AG08396 (cell line): ENCODE measurements around the gene CCL17.
"Not testable (repeated sequence)": the region's sequence is repeated elsewhere in the genome, so short reads cannot be mapped to it uniquely, and the experiment has no call there.

Source experiments
- DNase-seq: peaks from one replicate; pipeline ENCODE4 v3.0.0; 2012; ENCODE audit warnings: low spot score, mixed read lengths

CCL17 gene

DNA sequence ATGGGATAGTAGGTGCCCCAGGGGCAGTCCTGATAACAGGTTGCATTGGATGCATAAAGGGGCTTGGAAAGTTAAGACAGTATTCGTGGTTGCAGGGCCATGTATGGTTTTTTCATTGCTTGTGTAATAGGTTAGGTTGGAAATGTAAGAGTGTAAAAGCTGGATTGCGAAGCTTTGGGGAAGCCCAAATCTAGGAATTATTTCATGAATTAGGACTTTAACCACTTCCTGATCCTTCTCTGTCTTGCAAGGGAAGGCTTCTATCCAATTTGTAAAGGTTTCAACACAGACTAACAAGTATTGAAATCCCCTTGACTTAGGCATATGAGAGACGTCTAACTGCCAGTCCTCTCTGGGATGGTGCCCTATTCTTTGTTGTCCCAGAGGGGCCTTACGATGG, 7.8 kb upstream of the CCL17 start:
- no peak for DNase-seq

DNA sequence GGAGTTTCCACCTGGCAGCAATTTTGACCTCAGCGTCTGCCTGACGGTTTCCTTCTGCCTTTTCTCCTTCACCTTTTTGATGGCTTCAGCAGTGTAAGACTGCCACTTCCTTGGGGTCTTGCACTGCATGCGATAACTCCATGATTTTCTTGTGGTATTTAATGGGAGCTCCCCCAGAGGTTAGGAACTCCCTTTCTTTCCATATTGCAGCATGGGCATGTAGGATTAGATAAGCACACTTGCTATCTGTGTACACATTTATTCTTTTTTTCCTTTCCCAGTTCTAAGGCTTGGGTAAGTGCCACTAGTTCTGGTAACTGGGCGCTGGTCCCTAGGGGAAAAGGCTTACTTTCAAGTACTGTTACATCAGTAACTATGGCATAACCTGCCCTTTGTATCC, 7.1 kb upstream of the CCL17 start:
- DNase-seq, result not testable (repeated sequence)

DNA sequence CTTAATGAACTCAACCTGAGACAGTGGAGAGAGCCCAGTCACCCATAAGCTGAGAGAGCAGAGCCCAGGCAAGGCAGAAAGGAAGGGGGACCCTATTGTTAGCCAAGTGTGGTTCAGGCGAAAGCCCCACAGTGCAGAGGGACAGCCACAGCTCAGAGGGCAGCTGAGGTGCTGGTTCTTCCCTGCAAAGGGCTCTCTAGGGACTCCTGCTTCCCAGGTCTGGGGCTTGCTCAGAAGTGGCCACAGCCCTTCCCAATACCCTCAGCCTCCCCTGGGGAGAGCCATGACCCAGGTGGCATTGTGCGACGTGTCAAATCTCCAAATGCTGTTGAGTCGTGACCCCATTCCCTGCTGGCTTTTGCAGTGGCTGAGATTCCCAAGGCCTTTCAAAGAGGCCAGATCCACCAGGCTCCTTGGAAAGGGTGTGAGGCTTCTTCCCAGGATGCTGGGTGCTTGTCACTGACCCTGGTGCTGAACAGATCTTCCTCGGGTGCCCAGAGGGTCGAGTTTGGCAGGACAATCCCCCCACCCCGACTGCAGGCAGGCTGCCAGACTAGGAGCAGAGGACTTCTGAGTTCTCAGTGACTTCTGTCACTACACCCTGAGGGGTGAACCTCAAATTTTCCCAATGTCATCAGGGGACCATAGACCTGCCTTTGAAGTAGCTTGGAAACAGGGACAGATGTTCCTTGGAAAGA, 2.5 kb upstream of the CCL17 start:
- DNase-seq, result no peak

DNA sequence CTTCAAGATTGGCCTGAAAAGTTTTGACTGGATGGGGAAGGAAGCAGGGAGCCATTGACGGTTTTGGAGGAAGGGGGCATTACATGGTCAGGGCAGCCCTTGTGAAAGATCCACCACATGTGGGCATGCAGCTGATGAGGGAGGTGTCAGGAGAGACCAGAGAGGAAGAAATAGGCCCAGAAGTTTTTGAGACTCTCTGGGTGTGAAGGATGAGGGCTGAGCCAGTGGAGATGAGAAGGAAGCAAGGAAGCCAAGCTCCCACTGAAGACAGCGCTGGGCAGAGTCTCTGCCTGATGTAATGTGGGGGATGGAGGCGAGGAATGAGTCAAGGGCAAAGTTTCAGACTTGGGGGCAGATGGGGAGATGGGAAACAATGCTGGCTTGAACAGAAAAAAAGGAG, 530 bp downstream of the CCL17 start:
- DNase-seq, result no peak

DNA sequence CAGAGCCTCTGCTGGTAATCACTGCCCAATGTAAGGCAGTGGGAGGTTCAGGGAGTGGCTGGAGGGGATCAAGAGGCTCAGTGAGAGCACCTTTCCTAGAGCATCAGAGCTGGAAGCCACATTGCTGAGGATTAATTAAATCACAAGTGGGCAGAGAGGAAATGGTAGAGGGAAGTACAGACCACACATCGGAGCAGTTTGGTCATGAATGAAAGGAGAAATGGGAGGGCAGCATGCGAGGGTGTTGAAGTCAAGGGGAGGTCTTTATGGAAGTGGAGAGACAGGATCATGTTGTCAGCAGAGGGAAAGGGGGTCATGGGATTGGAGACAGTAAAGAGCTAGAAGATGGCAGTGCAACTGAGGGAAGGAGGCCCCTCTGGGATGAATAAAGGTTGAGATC, 2.3 kb downstream of the CCL17 start:
- no peak for DNase-seq

DNA sequence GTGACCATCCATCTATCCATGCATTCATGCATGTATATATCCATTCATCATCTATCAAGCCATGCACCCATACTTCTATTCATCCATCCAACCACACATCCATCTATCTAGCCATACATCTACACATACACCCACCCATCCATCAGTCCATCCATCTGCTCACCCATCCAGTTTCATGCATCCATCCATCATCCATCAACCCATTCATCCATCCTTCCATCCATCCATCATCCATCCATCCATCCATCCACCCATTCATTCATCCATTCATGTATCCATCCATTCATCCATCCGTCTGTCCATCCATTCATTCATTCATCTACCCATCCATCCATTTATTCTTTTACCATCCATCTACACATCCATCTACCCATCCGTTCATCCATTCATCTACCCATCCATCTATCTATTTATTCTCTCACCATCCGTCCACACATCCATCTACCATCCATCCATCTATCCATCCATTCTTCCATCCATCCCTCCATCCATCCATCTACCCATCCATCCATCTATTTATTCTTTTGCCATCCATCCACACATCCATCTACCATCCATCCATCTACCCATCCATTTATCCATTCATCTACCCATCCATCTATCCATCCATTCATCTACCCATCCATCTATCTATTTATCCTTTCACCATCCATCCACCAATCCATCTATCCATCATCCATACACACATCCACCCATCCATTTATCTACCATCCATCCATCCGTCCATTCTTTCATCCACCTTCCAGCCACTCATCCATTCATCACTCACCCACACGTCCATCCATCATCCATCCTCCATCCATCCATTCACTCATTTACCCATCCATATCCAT, 3.2 kb downstream of the CCL17 start:
- DNase-seq, result no peak

DNA sequence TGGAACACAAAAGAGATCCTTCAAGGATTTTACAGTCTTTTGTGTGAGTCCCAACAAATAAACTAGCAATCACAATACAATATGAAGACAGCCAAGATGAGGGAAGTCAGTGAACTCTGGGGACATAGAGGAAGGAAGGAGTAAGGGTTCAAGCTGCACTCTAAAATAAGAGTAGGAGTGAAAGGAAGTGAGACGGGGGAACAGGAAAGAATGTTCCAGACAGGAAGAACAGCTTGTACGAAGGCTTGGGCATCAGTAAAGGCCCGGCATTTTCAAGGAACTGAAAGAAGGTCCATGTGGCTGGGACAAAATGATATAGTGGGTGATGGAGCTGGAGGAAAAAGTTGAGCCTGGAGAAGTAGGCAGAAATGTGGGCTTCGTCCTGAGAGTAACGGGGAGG, 4.5 kb downstream of the CCL17 start:
- no peak for DNase-seq

DNA sequence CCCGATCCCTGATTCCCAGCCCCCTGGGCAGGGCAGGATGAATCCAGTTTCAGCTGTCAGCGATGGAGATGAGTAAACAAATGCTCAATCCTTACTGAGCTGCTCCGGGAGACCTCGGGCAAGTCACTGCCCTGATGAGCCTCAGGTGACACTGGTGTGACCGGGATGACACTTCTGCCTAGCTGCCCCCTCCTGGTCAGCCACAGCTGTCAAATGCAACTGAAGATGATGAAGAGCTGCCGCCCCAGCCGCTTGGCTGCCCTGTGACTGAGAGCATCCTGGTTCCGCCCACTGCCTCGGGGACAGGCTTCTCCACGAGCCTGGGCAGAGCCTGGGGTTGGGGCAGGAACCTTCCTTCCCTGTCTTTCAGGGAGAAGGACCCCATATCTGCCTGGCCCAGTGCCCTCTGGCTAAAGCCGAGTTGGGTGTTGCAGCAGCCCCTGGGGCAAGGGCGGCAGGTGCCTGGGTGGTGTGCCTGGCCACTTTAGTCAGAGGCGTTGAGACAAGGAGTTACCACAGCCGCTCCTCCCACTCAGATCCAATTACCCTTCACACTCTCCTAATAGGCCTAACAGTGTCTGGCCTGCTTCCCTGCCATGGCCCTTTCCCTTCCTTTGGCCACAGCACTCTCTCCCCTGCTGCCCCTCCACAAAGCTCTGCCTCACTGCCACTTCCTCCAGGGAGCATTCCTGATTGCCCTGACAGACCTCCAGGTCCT, 5.5 kb downstream of the CCL17 start:
- no peak for DNase-seq

DNA sequence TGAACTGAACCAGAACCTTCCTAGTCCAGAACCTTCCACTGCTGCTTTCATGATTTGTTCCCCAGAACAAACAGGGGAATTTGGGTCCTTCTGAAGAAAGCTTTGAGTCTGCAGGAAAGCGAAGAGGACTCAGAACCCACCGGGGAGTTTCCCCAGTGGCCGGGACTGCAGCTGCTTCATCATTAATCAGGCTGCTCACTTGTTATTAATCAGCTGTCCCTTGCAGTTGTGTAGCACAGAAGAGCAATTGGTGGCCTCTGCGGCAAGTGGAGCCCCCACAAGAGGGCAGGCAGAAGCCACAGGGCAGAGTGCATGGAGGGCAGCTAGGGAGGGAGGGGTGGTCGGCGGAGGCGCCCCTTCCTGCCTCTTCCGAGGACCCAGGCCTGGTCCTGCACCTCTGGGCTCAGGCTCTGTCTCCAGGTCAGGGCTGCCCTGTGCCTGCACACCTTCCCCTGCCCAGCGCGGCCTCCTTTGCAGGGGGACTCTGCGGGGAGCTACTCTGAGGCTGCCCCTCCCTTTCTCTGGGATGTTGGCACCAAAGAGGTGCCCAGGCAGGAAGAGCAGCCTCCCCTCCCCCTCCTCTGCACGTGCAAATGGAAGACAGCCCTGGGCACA, 6.9 kb downstream of the CCL17 start:
- no peak for DNase-seq

DNA sequence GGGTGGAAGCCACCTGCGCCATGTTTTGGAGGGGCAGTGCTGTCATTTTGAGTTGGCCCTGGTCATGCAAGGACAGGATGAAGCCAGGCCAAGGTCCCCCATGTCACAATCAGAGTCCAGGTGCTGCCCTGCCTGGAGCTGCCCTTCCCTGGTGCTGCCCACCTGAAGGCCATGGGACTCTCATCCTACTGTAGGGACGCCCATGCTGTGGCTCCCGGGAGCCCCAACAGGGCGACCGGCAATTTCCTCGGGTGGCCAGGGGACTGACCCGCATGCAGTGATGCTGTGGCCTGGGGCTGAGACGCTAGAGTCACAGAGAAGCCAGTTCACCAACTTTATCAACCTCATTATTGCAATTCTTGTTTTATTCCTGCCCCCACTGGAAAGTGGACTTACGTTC, 8.0 kb downstream of the CCL17 start:
- DNase-seq, result no peak

DNA sequence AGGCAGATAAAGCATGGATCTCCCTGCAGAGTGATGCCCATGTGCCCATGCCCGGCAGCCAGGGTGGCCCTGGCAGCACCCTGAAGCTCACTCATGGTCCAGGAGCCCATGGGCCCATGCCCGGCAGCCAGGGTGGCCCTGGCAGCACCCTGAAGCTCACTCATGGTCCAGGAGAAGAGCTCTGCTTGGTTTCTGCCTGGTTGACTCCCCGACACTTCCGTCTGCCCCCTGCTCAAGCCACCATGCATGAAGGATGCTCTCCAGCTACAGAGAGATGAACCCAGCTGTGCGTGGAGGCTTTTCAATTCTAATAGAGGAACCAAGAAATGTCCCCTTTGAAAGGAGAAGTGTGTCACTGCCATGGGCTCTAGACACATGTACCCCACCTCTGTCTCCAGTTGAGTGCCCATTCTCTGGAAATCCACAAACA, 8.7 kb downstream of the CCL17 start:
- DNase-seq, result no peak

DNA sequence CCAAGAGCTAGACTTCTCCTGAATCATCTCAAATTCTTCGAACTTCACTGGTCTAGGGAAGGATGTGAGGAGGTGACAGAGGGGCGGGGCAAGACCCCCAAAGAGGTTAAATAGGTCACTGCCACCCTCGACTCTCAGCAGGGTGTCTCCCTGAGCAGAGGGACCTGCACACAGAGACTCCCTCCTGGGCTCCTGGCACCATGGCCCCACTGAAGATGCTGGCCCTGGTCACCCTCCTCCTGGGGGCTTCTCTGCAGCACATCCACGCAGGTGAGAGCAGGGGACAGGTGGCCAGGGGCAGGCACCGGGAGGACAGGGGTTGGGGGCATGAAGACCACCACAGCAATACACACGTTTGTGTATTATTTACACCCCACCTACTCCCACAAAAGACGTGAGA, 9.2 kb downstream of the CCL17 start:
- DNase-seq, result no peak

DNA sequence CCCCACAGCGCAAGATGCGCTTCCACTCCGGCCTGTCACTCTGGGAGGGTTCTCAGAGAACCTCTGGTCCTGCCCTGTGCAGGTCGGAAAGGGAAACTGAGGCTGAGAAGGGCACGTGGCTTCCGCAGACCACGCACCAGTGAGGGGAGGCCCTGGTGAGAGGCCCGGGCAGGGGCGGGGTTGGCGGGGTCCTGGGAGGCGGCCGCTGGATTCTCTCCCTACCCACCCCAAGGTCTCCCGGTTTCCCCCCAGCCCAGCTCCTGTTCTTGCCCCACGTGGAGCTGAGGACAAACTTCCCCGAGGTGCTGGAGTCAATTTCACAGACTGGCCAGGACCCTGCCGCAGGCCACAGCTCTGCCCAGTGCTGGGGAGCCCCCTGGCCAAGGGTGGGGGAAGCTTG, 11.5 kb downstream of the CCL17 start:
- DNase-seq, result no peak

DNA sequence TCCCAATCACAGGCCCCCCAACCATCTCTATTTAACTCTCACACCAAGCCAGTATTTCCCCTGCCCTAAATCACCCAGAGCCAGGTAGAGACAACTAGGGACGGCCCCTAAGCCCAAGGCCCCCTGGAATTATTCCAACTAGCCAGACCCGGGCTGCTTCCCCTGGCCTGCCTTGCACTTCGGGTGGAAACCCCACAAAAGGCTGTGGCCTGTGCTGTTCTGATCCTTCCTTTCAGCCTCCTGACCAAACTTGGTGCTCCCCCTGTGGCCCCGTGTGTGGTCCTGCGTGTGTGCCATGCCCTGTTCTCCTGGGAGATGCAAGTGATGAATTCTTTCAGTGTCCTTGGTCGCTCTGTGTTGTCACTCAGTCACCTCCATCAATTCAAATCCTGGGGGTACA, 14.9 kb downstream of the CCL17 start:
- DNase-seq, result no peak

DNA sequence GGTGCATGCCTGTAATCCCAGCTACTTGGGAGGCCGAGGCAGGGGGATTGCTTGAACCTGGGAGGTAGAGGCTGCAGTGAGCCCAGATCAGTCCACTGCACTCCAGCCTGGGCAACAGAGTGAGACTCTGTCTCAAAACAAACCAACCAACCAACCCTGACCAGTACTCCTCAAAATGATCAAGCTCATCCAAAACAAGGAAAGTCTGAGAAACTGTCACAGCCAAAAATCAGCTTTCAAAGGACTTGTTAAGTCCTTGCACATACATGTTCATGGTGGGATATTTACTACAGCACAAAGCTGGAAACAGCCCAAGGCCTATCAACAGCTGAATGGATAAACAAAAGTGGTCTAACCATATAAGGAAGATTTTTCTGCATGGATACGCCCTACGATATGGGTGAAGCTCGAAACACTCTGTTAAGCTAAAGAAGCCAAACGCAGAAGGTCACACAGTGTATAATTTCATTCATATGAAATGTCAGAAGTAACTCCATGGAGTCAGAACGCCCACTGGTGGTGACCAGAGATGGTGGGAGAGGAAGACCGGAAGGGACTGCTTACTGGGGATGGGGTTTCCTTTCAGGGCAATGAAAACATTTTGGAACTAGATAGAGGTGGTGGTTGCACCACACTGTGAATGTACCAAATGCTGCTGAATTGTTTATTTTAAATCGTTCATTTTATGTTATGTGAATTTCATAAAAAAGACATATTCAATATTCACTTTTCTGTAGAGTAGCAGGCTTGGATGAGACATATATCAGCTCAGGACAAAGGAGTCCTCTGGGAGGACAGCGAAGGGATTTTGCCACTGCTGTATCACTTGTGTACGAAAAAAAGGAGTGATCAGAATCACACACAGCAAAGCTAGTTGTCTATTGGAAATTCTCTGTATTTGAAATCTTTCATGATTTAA, 17.7 kb downstream of the CCL17 start:
- peak; percentile 61 for DNase-seq

DNA sequence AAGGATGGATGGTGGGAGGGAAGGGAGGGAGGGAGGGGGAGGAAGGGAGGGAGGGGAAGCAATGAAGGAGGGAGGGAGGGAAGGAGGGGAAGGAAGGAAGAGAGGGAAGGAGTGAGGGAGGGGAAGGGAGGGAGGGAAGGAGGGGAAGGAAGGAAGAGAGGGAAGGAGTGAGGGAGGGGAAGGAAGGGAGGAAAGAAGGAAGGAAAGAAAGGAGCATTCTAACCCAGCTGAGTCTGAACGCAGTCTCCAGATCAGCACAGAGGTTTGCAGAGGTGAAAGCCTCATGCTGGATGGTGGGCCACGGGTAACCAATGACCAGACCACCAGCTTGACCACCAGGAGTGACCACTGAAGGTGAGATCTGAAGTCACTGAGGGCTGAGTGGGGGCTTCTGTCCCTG, 18.6 kb downstream of the CCL17 start:
- DNase-seq, result no peak

DNA sequence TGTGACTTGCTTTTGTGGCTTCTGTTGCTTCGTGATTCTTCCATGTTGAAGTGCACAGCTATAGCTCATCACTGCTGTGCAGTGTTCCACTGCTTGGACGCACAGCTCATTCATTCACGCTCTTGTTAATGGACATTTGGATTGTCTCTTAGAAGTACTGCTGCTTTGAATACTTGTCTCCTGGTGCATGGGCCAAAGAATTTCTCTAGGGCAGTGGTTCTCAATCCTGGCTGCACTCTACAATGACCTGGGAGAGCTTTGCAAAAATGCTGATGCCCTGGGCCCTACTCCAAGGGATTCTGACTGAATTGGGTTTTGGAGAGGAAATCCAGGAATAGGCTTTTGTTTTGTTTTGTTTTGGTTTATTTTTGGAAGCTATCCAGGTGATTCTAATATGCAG, 20.0 kb downstream of the CCL17 start:
- DNase-seq, result no peak

DNA sequence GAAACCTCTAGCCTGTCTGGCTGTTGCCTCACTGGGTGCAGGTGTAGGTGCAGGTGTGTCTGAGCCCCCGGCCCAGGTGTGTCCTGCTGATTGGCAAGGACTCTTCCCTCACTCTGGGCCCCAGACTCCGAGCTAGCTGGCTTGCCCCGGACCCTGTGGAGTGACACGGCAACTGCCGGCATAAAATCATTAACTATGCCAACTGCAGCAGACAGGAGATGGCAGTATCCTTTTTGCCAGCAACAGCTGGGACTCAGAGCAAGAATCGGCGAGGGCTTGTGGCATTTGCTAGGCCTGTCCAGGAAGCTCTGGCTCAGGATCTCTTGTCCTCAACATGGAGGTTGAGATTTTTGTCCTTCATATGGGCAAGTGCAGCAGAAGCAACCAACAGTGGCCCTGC, 21.8 kb downstream of the CCL17 start:
- no peak for DNase-seq

DNA sequence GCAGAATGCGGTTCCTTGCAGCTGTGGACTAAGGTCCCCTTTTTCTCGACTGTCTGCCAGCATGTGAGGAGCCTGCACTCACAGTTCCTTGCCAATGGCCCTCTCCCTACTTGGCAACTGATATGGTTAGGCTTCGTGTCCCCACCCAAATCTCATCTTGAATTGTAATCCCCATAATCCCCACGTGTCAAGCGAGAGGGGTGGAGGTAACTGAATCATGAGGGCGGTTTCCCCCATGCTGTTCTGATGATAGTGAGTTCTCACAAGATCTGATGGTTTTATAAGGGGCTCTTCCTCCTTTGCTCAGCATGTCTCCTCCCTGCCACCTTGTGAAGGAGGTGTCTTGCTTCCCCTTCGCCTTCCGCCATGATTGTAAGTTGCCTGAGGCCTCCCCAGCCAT, 22.7 kb downstream of the CCL17 start:
- DNase-seq, result no peak

DNA sequence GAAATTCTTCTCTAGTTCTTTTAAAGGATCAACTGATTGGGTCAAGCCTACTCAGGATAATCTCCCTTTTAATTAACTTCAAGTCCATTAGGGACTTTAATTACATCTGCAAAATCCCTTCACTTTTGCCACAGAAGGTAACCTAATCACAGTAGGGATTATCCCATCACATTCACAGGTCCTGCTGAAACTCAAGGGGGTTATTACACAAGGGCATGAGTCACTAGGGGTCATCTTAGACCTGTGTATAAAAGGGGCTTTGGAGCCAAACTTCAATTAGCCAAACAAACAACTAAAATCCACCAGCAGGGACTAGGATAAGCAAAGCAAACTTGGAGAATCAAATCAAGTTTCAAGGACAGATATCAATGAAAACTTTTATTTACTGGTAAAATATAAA, 23.3 kb downstream of the CCL17 start:
- DNase-seq, result no peak

DNA sequence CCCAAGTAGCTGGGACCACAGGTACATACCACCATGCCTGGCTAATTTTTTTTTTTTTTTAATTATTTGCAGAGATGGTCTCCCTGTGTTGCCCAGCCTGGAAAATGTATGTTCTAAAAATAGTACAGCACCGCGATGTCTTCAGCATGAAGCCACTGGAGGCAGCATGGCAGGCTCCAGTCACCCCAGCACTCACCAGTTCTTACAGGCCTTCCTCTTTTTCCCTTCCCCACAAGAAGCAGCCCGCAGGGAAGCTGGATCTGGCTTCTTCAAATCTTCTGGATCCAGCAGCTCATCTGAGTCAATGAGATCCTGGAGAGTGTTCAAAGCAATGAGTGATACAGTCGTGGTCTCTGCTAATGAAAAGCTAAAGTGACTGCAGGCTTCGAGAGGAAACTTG, 26.4 kb downstream of the CCL17 start:
- no peak for DNase-seq

DNA sequence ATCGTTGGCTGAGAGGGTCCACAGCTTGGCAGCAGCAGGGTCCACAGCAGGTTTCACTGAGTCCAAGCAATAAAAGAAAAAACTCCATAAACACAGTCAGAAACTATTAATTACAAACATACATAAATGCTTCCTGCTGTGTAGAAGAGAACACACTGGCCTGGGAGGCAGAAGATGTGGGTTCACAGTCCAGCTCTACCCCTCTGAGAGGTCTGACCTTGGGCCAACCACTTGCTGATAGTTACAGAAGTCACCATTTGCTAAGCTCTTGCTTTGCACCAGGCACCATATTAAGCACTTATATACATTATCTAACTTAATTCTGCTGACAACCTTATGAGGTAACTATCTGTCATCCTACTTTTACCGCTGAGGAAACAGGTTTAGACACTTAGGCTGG, 27.9 kb downstream of the CCL17 start:
- DNase-seq, result no peak
